ENCODE data around the gene SORBS2. TPM values are rescaled to one million over a fixed set of nuclear protein-coding genes. Genes with fewer than 3 reads are reported as not detected.

SORBS2 gene
- total and polyA plus RNA-seq, 8 donors, result 9.0 to 908 (median 66.4) TPM

- intact Hi-C loops (cut with DNase I; ENCODE audit: low total_unique reads), result no loop called here
- H3K27me3 ChIP-seq, result no peaks in the 10 kb centered on the region
- WGBS, 5 donors, result 81 to 88% (median 86%) methylated on average over 7 of the region's 7 CpGs
- H3K4me1 ChIP-seq, result peaks cover 0 to 27% (median 11%) of the 10 kb centered on the region in 4 donors
- H3K36me3 ChIP-seq, result peaks cover 0 to 26% (median 15%) of the 10 kb centered on the region in 4 donors
- no peak for TF ChIP-seq POLR2AphosphoS5 (IDR thresholded peaks at IDR 0.05)
- no peak for TF ChIP-seq EP300 (IDR thresholded peaks at IDR 0.05)
- TF ChIP-seq, protein P1, sequence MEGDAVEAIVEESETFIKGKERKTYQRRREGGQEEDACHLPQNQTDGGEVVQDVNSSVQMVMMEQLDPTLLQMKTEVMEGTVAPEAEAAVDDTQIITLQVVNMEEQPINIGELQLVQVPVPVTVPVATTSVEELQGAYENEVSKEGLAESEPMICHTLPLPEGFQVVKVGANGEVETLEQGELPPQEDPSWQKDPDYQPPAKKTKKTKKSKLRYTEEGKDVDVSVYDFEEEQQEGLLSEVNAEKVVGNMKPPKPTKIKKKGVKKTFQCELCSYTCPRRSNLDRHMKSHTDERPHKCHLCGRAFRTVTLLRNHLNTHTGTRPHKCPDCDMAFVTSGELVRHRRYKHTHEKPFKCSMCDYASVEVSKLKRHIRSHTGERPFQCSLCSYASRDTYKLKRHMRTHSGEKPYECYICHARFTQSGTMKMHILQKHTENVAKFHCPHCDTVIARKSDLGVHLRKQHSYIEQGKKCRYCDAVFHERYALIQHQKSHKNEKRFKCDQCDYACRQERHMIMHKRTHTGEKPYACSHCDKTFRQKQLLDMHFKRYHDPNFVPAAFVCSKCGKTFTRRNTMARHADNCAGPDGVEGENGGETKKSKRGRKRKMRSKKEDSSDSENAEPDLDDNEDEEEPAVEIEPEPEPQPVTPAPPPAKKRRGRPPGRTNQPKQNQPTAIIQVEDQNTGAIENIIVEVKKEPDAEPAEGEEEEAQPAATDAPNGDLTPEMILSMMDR (IDR thresholded peaks at IDR 0.05), result no peak
- no peak for TF ChIP-seq POLR2A (IDR thresholded peaks at IDR 0.05)
- H3K9me3 ChIP-seq, result no peaks in the 10 kb centered on the region
- no peak overlapping the region for H3K27ac ChIP-seq
- no peak overlapping the region for H3K4me3 ChIP-seq
- DNase-seq, result no peak
These were observed 142.7 kb downstream of the SORBS2 start for GRCh38 chr4:185669288-185669687.

GRCh38 chr4:185666156-185666555 lies 145.8 kb downstream of the SORBS2 start:
- TF ChIP-seq EP300 (IDR thresholded peaks at IDR 0.05), result no peak
- TF ChIP-seq POLR2AphosphoS5 (IDR thresholded peaks at IDR 0.05), result no peak
- TF ChIP-seq, protein P1 (IDR thresholded peaks at IDR 0.05), result no peak
- no peak for TF ChIP-seq POLR2A (IDR thresholded peaks at IDR 0.05)
- H3K27ac ChIP-seq, result no peak overlapping the region
- H3K9me3 ChIP-seq, result no peaks in the 10 kb centered on the region
- intact Hi-C loops (cut with DNase I; ENCODE audit: low total_unique reads), result no loop called here
- H3K27me3 ChIP-seq, result no peaks in the 10 kb centered on the region
- DNase-seq, result no peak
- WGBS, 5 donors, result 75 to 84% (median 79%) methylated on average over 6 of the region's 6 CpGs
- peaks cover 0 to 43% (median 29%) of the 10 kb centered on the region in 4 donors for H3K36me3 ChIP-seq
- no peak overlapping the region for H3K4me3 ChIP-seq
- peaks cover 0 to 6% (median 2%) of the 10 kb centered on the region in 4 donors for H3K4me1 ChIP-seq

GRCh38 chr4:185665655-185666054 lies 146.3 kb downstream of the SORBS2 start:
- intact Hi-C loops (cut with DNase I; ENCODE audit: low total_unique reads), result no loop called here
- H3K27ac ChIP-seq, result no peak overlapping the region
- peaks cover 0 to 1% (median 0%) of the 10 kb centered on the region in 4 donors for H3K4me1 ChIP-seq
- peaks cover 3 to 48% (median 34%) of the 10 kb centered on the region in 4 donors for H3K36me3 ChIP-seq
- no peaks in the 10 kb centered on the region for H3K9me3 ChIP-seq
- no peak overlapping the region for H3K4me3 ChIP-seq
- WGBS, 5 donors, result 82 to 87% (median 85%) methylated on average over 11 of the region's 11 CpGs
- TF ChIP-seq, protein P1 (IDR thresholded peaks at IDR 0.05), result no peak
- TF ChIP-seq POLR2A (IDR thresholded peaks at IDR 0.05), result no peak
- no peaks in the 10 kb centered on the region for H3K27me3 ChIP-seq
- peak in 1 of 2 donors; percentile 25 for DNase-seq

GRCh38 chr4:185664481-185664880 lies 147.5 kb downstream of the SORBS2 start:
- H3K36me3 ChIP-seq, result peaks cover 5 to 59% (median 42%) of the 10 kb centered on the region in 4 donors
- no peak overlapping the region for H3K4me3 ChIP-seq
- WGBS, 5 donors, result 81 to 97% (median 95%) methylated on average over 4 of the region's 4 CpGs
- no peak overlapping the region for H3K27ac ChIP-seq
- no peaks in the 10 kb centered on the region for H3K9me3 ChIP-seq
- no peak for DNase-seq
- no peaks in the 10 kb centered on the region for H3K27me3 ChIP-seq
- no peaks in the 10 kb centered on the region for H3K4me1 ChIP-seq
- TF ChIP-seq POLR2A (IDR thresholded peaks at IDR 0.05), result no peak
- no peak for TF ChIP-seq POLR2AphosphoS5 (IDR thresholded peaks at IDR 0.05)
- TF ChIP-seq EP300 (IDR thresholded peaks at IDR 0.05), result no peak
- TF ChIP-seq, protein P1 (IDR thresholded peaks at IDR 0.05), result no peak
- intact Hi-C loops (cut with DNase I; ENCODE audit: low total_unique reads), result no loop called here
